ENCODE results near the gene U2AF1L4. TPM values are rescaled to one million over a fixed set of nuclear protein-coding genes. Genes with fewer than 3 reads are reported as not detected.
"Not testable (repeated sequence)": the region's sequence is repeated elsewhere in the genome, so short reads cannot be mapped to it uniquely, and the experiment has no call there.

U2AF1L4 gene
- total RNA-seq, 4 donors from 2014 or later = 7.9 to 31.1 (median 20.9) TPM

- Histone ChIP-seq H3K9me3 (no peaks in the 10 kb centered on the region), H3K36me3 (peaks cover 0 to 19% (median 13%) of the 10 kb centered on the region in 4 donors), H3K4me1 (peaks cover 14 to 28% (median 20%) of the 10 kb centered on the region in 4 donors), H3K4me3 (peak overlapping the region; percentile 81 to 96 (median 90)), H3K27ac (replicated peaks in 1 of 4) (no peak overlapping the region), H3K27me3 (no peaks in the 10 kb centered on the region)
- intact Hi-C loops (cut with DNase I) = loop anchor here (10.0 kb wide), 1 partner anchor 110 kb away; no protein-coding TSS in a partner anchor
- no peak for DNase-seq (ENCODE audit: extremely low spot score)
- 39% methylated on average over 16 of the region's 16 CpGs for WGBS
- TF ChIP-seq POLR2AphosphoS5 (IDR thresholded peaks at IDR 0.05) (no peak), EP300 (IDR thresholded peaks at IDR 0.05) (no peak), POLR2A (IDR thresholded peaks at IDR 0.05; ENCODE audit: low read depth) (no peak), CTCF (IDR thresholded peaks at IDR 0.05) (no peak)
Measured at GRCh38 chr19:35774274-35775045, 29.2 kb upstream of the U2AF1L4 start.

GRCh38 chr19:35773020-35773806 is 28.0 kb upstream of the U2AF1L4 start:
- intact Hi-C loops (cut with DNase I) = loop anchor here (10.0 kb wide), 1 partner anchor 112 kb away; no protein-coding TSS in a partner anchor
- Histone ChIP-seq H3K27ac (replicated peaks in 1 of 4) (no peak overlapping the region), H3K9me3 (no peaks in the 10 kb centered on the region), H3K4me1 (peaks cover 14 to 28% (median 22%) of the 10 kb centered on the region in 4 donors), H3K27me3 (no peaks in the 10 kb centered on the region), H3K36me3 (peaks cover 0 to 14% (median 6%) of the 10 kb centered on the region in 4 donors), H3K4me3 (no peak overlapping the region)
- TF ChIP-seq CTCF (IDR thresholded peaks at IDR 0.05) = no peak
- no peak for TF ChIP-seq EP300 (IDR thresholded peaks at IDR 0.05)
- TF ChIP-seq POLR2A (IDR thresholded peaks at IDR 0.05; ENCODE audit: low read depth) = no peak
- TF ChIP-seq POLR2AphosphoS5 (IDR thresholded peaks at IDR 0.05) = no peak
- WGBS = 60% methylated on average over 9 of the region's 9 CpGs
- no peak for DNase-seq (ENCODE audit: extremely low spot score)

GRCh38 chr19:35772362-35772761 is 27.1 kb upstream of the U2AF1L4 start:
- H3K4me1 ChIP-seq = peaks cover 14 to 30% (median 26%) of the 10 kb centered on the region in 4 donors
- not testable (repeated sequence) for DNase-seq (ENCODE audit: extremely low spot score); H3K27me3 ChIP-seq; H3K27ac ChIP-seq (replicated peaks in 1 of 4); H3K4me3 ChIP-seq; H3K9me3 ChIP-seq
- 94% methylated on average over 5 of the region's 5 CpGs for WGBS
- H3K36me3 ChIP-seq = peaks cover 0 to 13% (median 4%) of the 10 kb centered on the region in 4 donors
- intact Hi-C loops (cut with DNase I) = loop anchor here (10.0 kb wide), 1 partner anchor 112 kb away; no protein-coding TSS in a partner anchor

GRCh38 chr19:35768082-35768421 is 22.8 kb upstream of the U2AF1L4 start:
- H3K27ac ChIP-seq (replicated peaks in 1 of 4) = no peak overlapping the region
- H3K27me3 ChIP-seq = no peaks in the 10 kb centered on the region
- TF ChIP-seq EP300 (IDR thresholded peaks at IDR 0.05) = no peak
- TF ChIP-seq CTCF (IDR thresholded peaks at IDR 0.05) = no peak
- TF ChIP-seq POLR2A (IDR thresholded peaks at IDR 0.05; ENCODE audit: low read depth) = no peak
- TF ChIP-seq POLR2AphosphoS5 (IDR thresholded peaks at IDR 0.05) = no peak
- WGBS = 76% methylated on average over 6 of the region's 15 CpGs
- H3K9me3 ChIP-seq = no peaks in the 10 kb centered on the region
- DNase-seq (ENCODE audit: extremely low spot score) = no peak
- peaks cover 0 to 10% (median 3%) of the 10 kb centered on the region in 4 donors for H3K4me1 ChIP-seq
- intact Hi-C loops (cut with DNase I) = no loop called here
- H3K36me3 ChIP-seq = peaks cover 16 to 55% (median 31%) of the 10 kb centered on the region in 4 donors
- H3K4me3 ChIP-seq = no peak overlapping the region
